GM12878 (cell line): ENCODE data around the gene TOX2. TPM values are rescaled to one million over a fixed set of nuclear protein-coding genes. Genes with fewer than 3 reads are reported as not detected.

Experiments
- ATAC-seq: fragments of 200-7000 bp; cut with Tn5 transposase; 3 replicates; pipeline ENCODE4 v1.9.1; 2020; ENCODE audit warnings: mild to moderate bottlenecking, moderate library complexity
- BruUV-seq: library from RNA; stranded (reverse); fragments of 400-500 nt; replicated peaks from 2 replicates; lab custom pipeline; 2021; lab: Mats Ljungman, UMichigan
- CTCF ChIA-PET: fragments of 300-600 bp; sonication (Branson Sonifier 250); formaldehyde crosslinking; extraction: SDS; loops from one replicate; lab custom pipeline; 2021; ENCODE audit warnings: inconsistent platforms; lab: Yijun Ruan, JAX
- POLR2A ChIA-PET: fragments of 350-600 bp; formaldehyde crosslinking; extraction: SDS; loops from one replicate; lab custom pipeline; 2021; ENCODE audit warnings: inconsistent platforms; lab: Charles Lee
- RAD21 ChIA-PET: fragments of 300-600 bp; sonication (Branson Sonifier 250); formaldehyde crosslinking; loops from one replicate; lab custom pipeline; 2023; ENCODE audit warnings: antibody characterized with exemption; ENCODE audit not compliant: unreplicated experiment; lab: Charles Lee
- SMC1A ChIA-PET: fragments of 300-600 bp; sonication (Branson Sonifier 250); formaldehyde crosslinking; loops from one replicate; lab custom pipeline; 2023; ENCODE audit not compliant: unreplicated experiment, uncharacterized antibody; lab: Charles Lee
- DNase-seq: peaks from one replicate; pipeline ENCODE4 v3.0.0-alpha.2; 2011; ENCODE audit warnings: low read depth, low spot score
- FAIRE-seq: peaks from 3 replicates; lab custom pipeline; 2011; peaks lifted over from hg19 to GRCh38; lab: Jason Lieb, UNC
- H2AFZ ChIP-seq: 2 replicates; pipeline ENCODE4 v1.6.0; 2011; ENCODE audit warnings: low read depth, low read length, control low read depth; ENCODE audit not compliant: control insufficient read depth
- H3K27ac ChIP-seq: 2 replicates; pipeline ENCODE4 v1.5.1; 2011; ENCODE audit warnings: control low read depth; ENCODE audit not compliant: control insufficient read depth, insufficient read depth
- H3K27me3 ChIP-seq, 2 experiments: replicated peaks in 1 of 2; 2 replicates each; pipeline versions ENCODE4 v1.6.0 to v1.6.1; 2011; ENCODE audit warnings: low read length in 1 of 2; ENCODE audit not compliant: control insufficient read depth in 2 of 2, insufficient read depth in 2 of 2
- H3K36me3 ChIP-seq, 2 experiments: 2 replicates each; pipeline ENCODE4 v1.5.1; 2011; ENCODE audit warnings: low read length in 1 of 2; ENCODE audit not compliant: control insufficient read depth in 2 of 2, insufficient read depth in 2 of 2
- H3K4me1 ChIP-seq: 2 replicates; pipeline ENCODE4 v1.6.1; 2011; ENCODE audit warnings: mild to moderate bottlenecking, low read length, moderate library complexity, mixed read lengths; ENCODE audit not compliant: control insufficient read depth, insufficient read depth
- H3K4me2 ChIP-seq: 2 replicates; pipeline ENCODE4 v1.6.0; 2011; ENCODE audit warnings: control low read depth; ENCODE audit not compliant: control insufficient read depth, insufficient read depth
- H3K4me3 ChIP-seq: fragments of 200-600 bp; sonication (generic); 2 replicates; pipeline ENCODE4 v1.5.1; 2016
- H3K79me2 ChIP-seq: 2 replicates; pipeline ENCODE4 v1.6.0; 2011; ENCODE audit warnings: low read length; ENCODE audit not compliant: control insufficient read depth, insufficient read depth
- H3K9ac ChIP-seq: 2 replicates; pipeline ENCODE4 v1.8.0; 2011; ENCODE audit warnings: low read length, control low read depth, mixed read lengths; ENCODE audit not compliant: control insufficient read depth, insufficient read depth
- H3K9me3 ChIP-seq: replicated peaks from 3 replicates; pipeline ENCODE4 v1.5.1; 2011; ENCODE audit warnings: mild to moderate bottlenecking, low read length; ENCODE audit not compliant: control insufficient read depth, insufficient read depth
- H4K20me1 ChIP-seq: 2 replicates; pipeline ENCODE4 v1.6.0; 2011; ENCODE audit not compliant: control insufficient read depth, insufficient read depth
- ASH2L ChIP-seq: fragments of 300-600, 200-600 bp; sonication (generic); IDR thresholded peaks from 2 replicates; pipeline ENCODE4 v1.6.1; 2017; ENCODE audit warnings: low read depth, mild to moderate bottlenecking, borderline replicate concordance
- BACH1 ChIP-seq: fragments of 450-650 bp; IDR thresholded peaks from 2 replicates; pipeline ENCODE4 v1.6.1; 2017; ENCODE audit warnings: mild to moderate bottlenecking, borderline replicate concordance
- BCL3 ChIP-seq: IDR thresholded peaks from 2 replicates; pipeline ENCODE4 v1.6.1; 2011; ENCODE audit warnings: borderline replicate concordance, low read depth, mild to moderate bottlenecking, moderate library complexity, low read length; ENCODE audit not compliant: insufficient read depth, poor library complexity, severe bottlenecking
- BRCA1 ChIP-seq: IDR thresholded peaks from 2 replicates; pipeline ENCODE4 v1.6.1; 2011; ENCODE audit warnings: low read depth, low read length, improper control_type of control experiment
- CBX5 ChIP-seq: sonication (generic); IDR thresholded peaks from 2 replicates; pipeline ENCODE4 v1.6.1; 2016; ENCODE audit warnings: low read depth, moderate library complexity, mild to moderate bottlenecking, inconsistent platforms
- CEBPB ChIP-seq, 2 experiments: fragments of 150-350 bp in 1 of 2; IDR thresholded peaks; 2 replicates each; pipeline ENCODE4 v1.6.1; 2012 to 2014; ENCODE audit warnings: low read depth in 2 of 2, low read length in 2 of 2, borderline replicate concordance in 1 of 2, inconsistent platforms in 1 of 2
- EP300 ChIP-seq, 2 experiments: fragments of 150-350 bp in 1 of 2; IDR thresholded peaks; 2 replicates each; pipeline ENCODE4 v1.6.1; 2011 to 2012; ENCODE audit warnings: low read depth in 2 of 2, low read length in 2 of 2, borderline replicate concordance in 1 of 2, improper control_type of control experiment in 1 of 2, inconsistent platforms in 1 of 2; ENCODE audit not compliant: control insufficient read depth in 1 of 2
- KAT2A ChIP-seq: conservative IDR thresholded peaks from 2 replicates; pipeline ENCODE4 v1.6.1; 2011; ENCODE audit warnings: low read depth, low read length; ENCODE audit not compliant: control insufficient read depth
- NFXL1 ChIP-seq: fragments of 450-650 bp; IDR thresholded peaks from 2 replicates; pipeline ENCODE4 v1.6.1; 2017; ENCODE audit warnings: antibody characterized with exemption, mild to moderate bottlenecking, borderline replicate concordance
- POLR2AphosphoS2 ChIP-seq: IDR thresholded peaks from 2 replicates; pipeline ENCODE4 v1.6.1; 2011; ENCODE audit warnings: low read depth, mild to moderate bottlenecking, low read length, improper control_type of control experiment, moderate library complexity
- SMAD5 ChIP-seq: IDR thresholded peaks from 2 replicates; pipeline ENCODE4 v1.6.1; 2016; ENCODE audit warnings: antibody characterized with exemption, low read depth
- SPI1 ChIP-seq: IDR thresholded peaks from 2 replicates; pipeline ENCODE4 v1.6.1; 2011; ENCODE audit warnings: low read depth, mild to moderate bottlenecking, low read length, moderate library complexity, borderline replicate concordance; ENCODE audit not compliant: insufficient read depth
- WGBS: methylation state at CpG from one replicate; pipeline ENCODE4 v1.1.6; 2016; ENCODE audit warnings: low lambda C conversion rate; ENCODE audit not compliant: insufficient replicate concordance, insufficient coverage; ENCODE audit errors: missing lambda C conversion rate; 5-methylcytosine and 5-hydroxymethylcytosine counted together
- in situ Hi-C: fragments of 300-500 bp; cut with MboI; formaldehyde crosslinking; loops from 9 replicates; pipeline ENCODE4 v1.14.3; 2018; ENCODE audit warnings: mixed read lengths
- intact Hi-C: fragments of 100-400 bp; cut with micrococcal nuclease; formaldehyde crosslinking; loops from one replicate; pipeline ENCODE4 v1.14.2; 2022; ENCODE audit not compliant: unreplicated experiment
- polyA plus RNA-seq, 11 experiments: library from polyadenylated mRNA; depleted of rRNA in 4 of 11; unstranded in 6 of 11; stranded (reverse) in 5 of 11; fragments of >200 nt; fragmentation: Nextera tagmentation in 4 of 11; fragmentation: Illumina TruSeq in 1 of 11; extraction: Ambion mirVana in 4 of 11; extraction: Trizol in 1 of 11; gene quantifications; 1 replicate in 1 of 11; 2 replicates in 10 of 11; pipeline versions ENCODE4 v1.2.1 to v1.2.3, GENCODE V29; 2011 to 2016; ENCODE audit warnings: inconsistent platforms in 2 of 11, missing spikeins in 2 of 11, low read depth in 1 of 11
- total RNA-seq, 4 experiments: library from RNA; depleted of rRNA in 3 of 4; stranded (reverse); fragments of >200 nt in 3 of 4; fragmentation: Illumina TruSeq in 1 of 4; extraction: Trizol in 1 of 4; gene quantifications; 2 replicates each; pipeline versions ENCODE4 v1.2.1 to v1.2.3, GENCODE V29; 2013 to 2021

Gene TOX2
- total and polyA plus RNA-seq, 10 of the 15 experiments (the other 5 are each of a cell fraction or from before 2014, with no cell fraction given) = 2.6 to 40.5 (median 7.9) TPM

DNA sequence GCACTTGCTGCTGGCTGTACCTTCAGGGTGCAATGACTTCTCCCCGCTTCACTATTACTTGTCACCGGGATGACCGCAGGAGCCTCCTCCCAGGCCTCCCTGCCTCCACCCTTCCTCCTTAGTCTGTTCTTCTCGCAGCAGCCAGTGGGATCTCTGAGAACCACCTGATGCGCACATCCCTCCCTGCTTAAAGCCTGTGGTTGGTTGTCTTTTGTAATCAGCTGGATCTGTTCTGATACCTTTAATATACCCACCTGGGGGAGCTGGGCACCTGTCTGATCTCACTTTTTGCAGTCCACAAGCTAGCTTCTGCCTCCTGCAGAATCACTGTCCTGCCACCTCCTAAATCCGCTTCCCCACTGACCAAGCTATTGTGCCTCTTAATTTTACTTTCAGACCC is 34.6 kb downstream of the TOX2 start:
- no peak overlapping the region for H3K27ac ChIP-seq
- DNase-seq = no peak
- no peak overlapping the region for H3K4me3 ChIP-seq
- intact Hi-C loops = no loop called here
- no peaks in the 10 kb centered on the region for H3K79me2 ChIP-seq
- no peak for TF ChIP-seq POLR2AphosphoS2
- TF ChIP-seq, all 136 proteins: peak for 0
- FAIRE-seq (no peak), ATAC-seq (no peak)
- POLR2A ChIA-PET = interaction anchor here (1.1 kb wide), 1 partner anchor 13 kb away, joined by 6 read pairs; no protein-coding TSS in a partner anchor
- H3K9ac ChIP-seq = no peak overlapping the region
- H3K27me3 ChIP-seq = no peaks in the 10 kb centered on the region
- no peak overlapping the region for H2AFZ ChIP-seq
- RAD21 ChIA-PET = interaction anchor here (1.2 to 4.8 kb wide), 4 partner anchors 8 to 33 kb away, joined by 3 to 20 read pairs (median 4); no protein-coding TSS in a partner anchor
- CTCF ChIA-PET = interaction anchor here (1.4 kb wide), 1 partner anchor 10 kb away, joined by 3 read pairs; no protein-coding TSS in a partner anchor
- no TSS peak for BruUV-seq
- no peaks in the 10 kb centered on the region for H3K9me3 ChIP-seq
- H3K4me2 ChIP-seq = no peak overlapping the region
- SMC1A ChIA-PET = interaction anchor here (0.6 to 9.5 kb wide), 6 partner anchors 7 to 499 kb away, joined by 3 to 111 read pairs (median 4); no protein-coding TSS in a partner anchor
- peaks cover 28% of the 10 kb centered on the region for H3K4me1 ChIP-seq
- no peaks in the 10 kb centered on the region for H4K20me1 ChIP-seq
- in situ Hi-C loops = no loop called here
- WGBS = 99% methylated on average over 6 of the region's 6 CpGs
- H3K36me3 ChIP-seq = no peaks in the 10 kb centered on the region; a peak in 1 of 4 replicates

- DNase-seq (peak; percentile 66), ATAC-seq (peak; percentile 92), FAIRE-seq (peak; percentile 97)
- Histone ChIP-seq H3K27ac (peak overlapping the region; percentile 45), H4K20me1 (no peaks in the 10 kb centered on the region), H3K4me3 (no peak overlapping the region), H3K27me3 (no peaks in the 10 kb centered on the region), H3K9me3 (no peaks in the 10 kb centered on the region), H3K4me1 (peaks cover 35% of the 10 kb centered on the region), H3K9ac (peak overlapping the region; percentile 24; the same call in 1 of the 2 replicates), H3K36me3 (no peaks in the 10 kb centered on the region; a peak in 1 of 4 replicates), H3K4me2 (peak overlapping the region; percentile 81), H3K79me2 (no peaks in the 10 kb centered on the region), H2AFZ (peak overlapping the region; percentile 71)
- in situ Hi-C loops = no loop called here
- no TSS peak for BruUV-seq
- ChIA-PET POLR2A (interaction anchor here (0.6 to 1.0 kb wide), 3 partner anchors 15 to 24 kb away, joined by 4 to 6 read pairs (median 4); no protein-coding TSS in a partner anchor), SMC1A (interaction anchor here (1.0 to 9.5 kb wide), 5 partner anchors 8 to 200 kb away, joined by 3 to 111 read pairs (median 5); no protein-coding TSS in a partner anchor), RAD21 (interaction anchor here (1.0 to 4.8 kb wide), 6 partner anchors 9 to 200 kb away, joined by 3 to 20 read pairs (median 4); no protein-coding TSS in a partner anchor), CTCF (interaction anchor here (1.0 to 6.1 kb wide), 3 partner anchors 8 to 32 kb away, joined by 3 to 34 read pairs (median 3); no protein-coding TSS in a partner anchor)
- intact Hi-C loops = loop anchor here (2.0 kb wide), 2 partner anchors 131 to 199 kb away; no protein-coding TSS in a partner anchor
- WGBS = 33% methylated on average over 18 of the region's 18 CpGs
- no peak for TF ChIP-seq NFXL1
- no peak for TF ChIP-seq CEBPB (IDR thresholded peaks at IDR 0.05; ENCODE audit: borderline replicate concordance in 1 of 2, low read depth in 2 of 2, low read length in 2 of 2)
- no peak for TF ChIP-seq KAT2A
- TF ChIP-seq BCL3 = no peak
- TF ChIP-seq BACH1 = no peak
- no peak for TF ChIP-seq SMAD5
- no peak for TF ChIP-seq BRCA1
- no peak for TF ChIP-seq CBX5
- TF ChIP-seq SPI1 = peak; percentile 85
- no peak for TF ChIP-seq ASH2L
- TF ChIP-seq EP300 (IDR thresholded peaks at IDR 0.05; ENCODE audit: borderline replicate concordance in 1 of 2, control insufficient read depth in 1 of 2, low read depth in 2 of 2, low read length in 2 of 2) = peak; percentile 28 to 41; a peak in 2 of 4 replicates
These were observed 35.3 kb downstream of the TOX2 start for GRCh38 chr20:43949741-43950618.
